ENCODE measurements around the gene HOXA6. TPM values are rescaled to one million over a fixed set of nuclear protein-coding genes. Genes with fewer than 3 reads are reported as not detected.
A peak's percentile ranks its signal among the peaks of the same experiment; 100 is the strongest.

HOXA6 gene
- total and polyA plus RNA-seq, 2 donors (not counting 3 experiments of a cell fraction or from before 2014, with no cell fraction given), result 10.0 to 20.7 TPM

DNA sequence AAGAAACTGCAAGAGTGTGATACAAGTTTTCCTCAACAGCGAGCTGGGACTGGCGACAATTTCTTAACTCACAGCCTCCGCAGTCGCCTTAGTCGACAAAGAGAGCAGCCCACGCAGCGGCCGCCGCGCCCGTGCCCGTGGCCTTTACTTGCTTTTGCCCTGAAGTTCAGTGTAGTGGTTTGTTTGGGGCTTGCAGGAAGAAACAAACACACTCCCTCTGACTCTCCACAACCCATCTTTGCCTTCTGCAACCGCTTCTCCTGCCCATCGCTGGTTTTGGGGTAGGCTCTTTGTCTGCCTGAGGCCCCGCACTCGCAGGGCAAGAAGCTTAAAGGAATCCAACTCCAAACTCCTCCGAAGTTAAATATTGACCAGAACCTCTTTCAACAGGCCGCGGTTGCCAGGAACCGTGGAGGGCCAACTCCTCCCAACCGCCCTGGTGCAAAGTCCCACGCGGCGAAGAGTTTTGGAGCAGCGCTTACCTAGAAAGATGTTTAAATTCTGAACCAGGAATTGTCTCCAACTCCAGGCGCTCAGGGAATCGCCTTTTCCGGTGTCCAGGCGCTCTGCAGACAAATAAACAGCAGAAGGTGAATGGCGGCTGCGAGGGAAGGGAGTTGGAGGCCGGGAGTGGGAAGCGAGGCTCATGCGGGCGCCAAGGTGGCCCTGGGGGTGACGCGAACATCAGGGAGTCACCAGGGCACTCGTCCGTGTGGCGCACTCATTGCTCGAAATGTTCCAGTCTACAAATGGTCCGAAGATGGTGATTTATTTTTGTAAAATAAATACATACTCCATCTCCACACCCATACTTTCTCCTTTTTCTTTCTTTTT is 25.3 kb downstream of the HOXA6 start:
- POLR2A ChIA-PET, result interaction anchor here (1.2 kb wide), 1 partner anchor 23 kb away, joined by 4 read pairs; no protein-coding TSS in a partner anchor
- H3K4me2 ChIP-seq (ENCODE audit: insufficient read depth, low read length), result peak overlapping the region; percentile 92
- no peaks in the 10 kb centered on the region for H3K27me3 ChIP-seq (ENCODE audit: control insufficient read depth in 2 of 2, insufficient read depth in 2 of 2, low read length in 2 of 2)
- no TSS peak for BruUV-seq (replicated peaks)
- TF ChIP-seq POLR2A (IDR thresholded peaks at IDR 0.05; ENCODE audit: low read depth, low read length), result peak; percentile 24
- TF ChIP-seq, protein P1, sequence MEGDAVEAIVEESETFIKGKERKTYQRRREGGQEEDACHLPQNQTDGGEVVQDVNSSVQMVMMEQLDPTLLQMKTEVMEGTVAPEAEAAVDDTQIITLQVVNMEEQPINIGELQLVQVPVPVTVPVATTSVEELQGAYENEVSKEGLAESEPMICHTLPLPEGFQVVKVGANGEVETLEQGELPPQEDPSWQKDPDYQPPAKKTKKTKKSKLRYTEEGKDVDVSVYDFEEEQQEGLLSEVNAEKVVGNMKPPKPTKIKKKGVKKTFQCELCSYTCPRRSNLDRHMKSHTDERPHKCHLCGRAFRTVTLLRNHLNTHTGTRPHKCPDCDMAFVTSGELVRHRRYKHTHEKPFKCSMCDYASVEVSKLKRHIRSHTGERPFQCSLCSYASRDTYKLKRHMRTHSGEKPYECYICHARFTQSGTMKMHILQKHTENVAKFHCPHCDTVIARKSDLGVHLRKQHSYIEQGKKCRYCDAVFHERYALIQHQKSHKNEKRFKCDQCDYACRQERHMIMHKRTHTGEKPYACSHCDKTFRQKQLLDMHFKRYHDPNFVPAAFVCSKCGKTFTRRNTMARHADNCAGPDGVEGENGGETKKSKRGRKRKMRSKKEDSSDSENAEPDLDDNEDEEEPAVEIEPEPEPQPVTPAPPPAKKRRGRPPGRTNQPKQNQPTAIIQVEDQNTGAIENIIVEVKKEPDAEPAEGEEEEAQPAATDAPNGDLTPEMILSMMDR (IDR thresholded peaks at IDR 0.05; ENCODE audit: extremely low read depth in 1 of 2, insufficient read depth in 1 of 2, low read depth in 1 of 2, low read length in 2 of 2), result no peak
- peak; percentile 78 for FAIRE-seq
- no peaks in the 10 kb centered on the region for H3K9me1 ChIP-seq (replicated peaks; ENCODE audit: control insufficient read depth, extremely low read depth, insufficient read depth, low read length)
- peak overlapping the region; percentile 81 for H3K9ac ChIP-seq (replicated peaks; ENCODE audit: extremely low read depth, insufficient read depth, low read length)
- no peaks in the 10 kb centered on the region for H3K36me3 ChIP-seq (ENCODE audit: control insufficient read depth in 2 of 2, extremely low read depth in 1 of 2, insufficient read depth in 2 of 2, low read length in 2 of 2)
- intact Hi-C loops (cut with micrococcal nuclease) (no loop called here), dilution Hi-C loops (cut with MboI; ENCODE audit: extremely low pct_ligation_motif_present, low sequenced_read_pairs) (no loop called here)
- H3K79me2 ChIP-seq (ENCODE audit: control insufficient read depth, insufficient read depth, low read length), result peaks cover 68% of the 10 kb centered on the region
- H3K9me3 ChIP-seq (replicated peaks; ENCODE audit: control insufficient read depth, insufficient read depth, low read length), result no peaks in the 10 kb centered on the region
- CTCF ChIA-PET, result interaction anchor here (0.7 to 9.1 kb wide), 5 partner anchors 16 to 40 kb away, joined by 3 to 70 read pairs (median 3); no protein-coding TSS in a partner anchor
- H4K20me1 ChIP-seq (replicated peaks; ENCODE audit: control insufficient read depth, extremely low read depth, insufficient read depth, low read length), result no peaks in the 10 kb centered on the region
- H3K4me3 ChIP-seq (replicated peaks in 1 of 3; ENCODE audit: insufficient read depth in 1 of 3, low read depth in 1 of 3, low read length in 3 of 3), result peak overlapping the region; percentile 9 to 68 (median 15)
- peaks cover 88% of the 10 kb centered on the region for H3K4me1 ChIP-seq (ENCODE audit: control insufficient read depth, extremely low read depth, insufficient read depth, low read length)
- peak overlapping the region; percentile 96 for H3K27ac ChIP-seq (ENCODE audit: insufficient read depth, low read depth, low read length)
- peak overlapping the region; percentile 3 for H2AFZ ChIP-seq (ENCODE audit: low read depth, low read length)
- no peak for DNase-seq (ENCODE audit: low read depth, low spot score)

DNA sequence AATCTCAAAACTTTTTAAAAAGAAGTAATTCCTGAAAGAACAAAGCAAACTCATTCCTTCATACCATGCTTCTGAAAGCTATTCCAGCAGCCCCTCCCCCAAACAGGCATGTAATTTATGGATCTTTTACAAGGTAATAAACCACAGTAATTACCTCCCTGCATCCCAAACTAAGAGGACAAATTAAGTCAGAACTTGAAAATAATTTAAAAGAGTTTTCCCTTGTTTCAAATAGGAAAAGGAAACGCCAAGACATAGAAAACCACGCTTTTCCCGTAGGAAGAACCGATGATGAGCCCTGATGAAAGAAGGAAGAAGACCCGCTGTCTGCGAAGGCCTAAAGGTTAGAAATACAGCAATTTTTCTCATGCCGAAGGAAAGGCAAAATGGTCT is 25.9 kb downstream of the HOXA6 start:
- FAIRE-seq (no peak), DNase-seq (ENCODE audit: low read depth, low spot score) (no peak)
- no peak for TF ChIP-seq JUN (IDR thresholded peaks at IDR 0.05; ENCODE audit: borderline replicate concordance, insufficient read depth, insufficient read length, low read depth)
- TF ChIP-seq, protein P1 (IDR thresholded peaks at IDR 0.05; ENCODE audit: extremely low read depth in 1 of 2, insufficient read depth in 1 of 2, low read depth in 1 of 2, low read length in 2 of 2), result no peak
- no TSS peak for BruUV-seq (replicated peaks)
- intact Hi-C loops (cut with micrococcal nuclease) (no loop called here), dilution Hi-C loops (cut with MboI; ENCODE audit: extremely low pct_ligation_motif_present, low sequenced_read_pairs) (no loop called here)
- ChIA-PET CTCF (interaction anchor here (0.8 to 9.1 kb wide), 2 partner anchors 15 to 40 kb away, joined by 3 to 70 read pairs; no protein-coding TSS in a partner anchor), POLR2A (interaction anchor here (1.2 to 1.5 kb wide), 2 partner anchors 22 to 24 kb away, joined by 4 read pairs; no protein-coding TSS in a partner anchor)
- Histone ChIP-seq H3K27me3 (ENCODE audit: control insufficient read depth in 2 of 2, insufficient read depth in 2 of 2, low read length in 2 of 2) (no peaks in the 10 kb centered on the region), H3K9me1 (replicated peaks; ENCODE audit: control insufficient read depth, extremely low read depth, insufficient read depth, low read length) (no peaks in the 10 kb centered on the region), H3K4me2 (ENCODE audit: insufficient read depth, low read length) (peak overlapping the region; percentile 92), H3K79me2 (ENCODE audit: control insufficient read depth, insufficient read depth, low read length) (peaks cover 70% of the 10 kb centered on the region), H3K4me3 (replicated peaks in 1 of 3; ENCODE audit: insufficient read depth in 1 of 3, low read depth in 1 of 3, low read length in 3 of 3) (peak overlapping the region in 2 of 3 experiments; percentile 9 to 68), H2AFZ (ENCODE audit: low read depth, low read length) (no peak overlapping the region), H3K9me3 (replicated peaks; ENCODE audit: control insufficient read depth, insufficient read depth, low read length) (no peaks in the 10 kb centered on the region), H3K27ac (ENCODE audit: insufficient read depth, low read depth, low read length) (peak overlapping the region; percentile 96), H3K4me1 (ENCODE audit: control insufficient read depth, extremely low read depth, insufficient read depth, low read length) (peaks cover 94% of the 10 kb centered on the region), H4K20me1 (replicated peaks; ENCODE audit: control insufficient read depth, extremely low read depth, insufficient read depth, low read length) (no peaks in the 10 kb centered on the region), H3K36me3 (ENCODE audit: control insufficient read depth in 2 of 2, extremely low read depth in 1 of 2, insufficient read depth in 2 of 2, low read length in 2 of 2) (no peaks in the 10 kb centered on the region), H3K9ac (replicated peaks; ENCODE audit: extremely low read depth, insufficient read depth, low read length) (peak overlapping the region; percentile 81)

Measured in endothelial cell of umbilical vein (primary cell).